Measurements from ENCODE around the gene WDR86.

- TF ChIP-seq POLR2A (IDR thresholded peaks at IDR 0.05) (no peak), CTCF (IDR thresholded peaks at IDR 0.05) (no peak)
Observed at GRCh38 chr7:151439855-151440798, 30.3 kb upstream of the WDR86 start, which contains the start of gene CRYGN.
